ENCODE data around the gene TEP1.

GRCh38 chr14:20428802-20429201, 15.5 kb upstream of the TEP1 start:
- TF ChIP-seq EZH2 (IDR thresholded peaks at IDR 0.05; ENCODE audit: borderline replicate concordance, insufficient read depth, low read length, poor library complexity, severe bottlenecking) (no peak), EP300 (conservative IDR thresholded peaks at IDR 0.05; ENCODE audit: poor library complexity, severe bottlenecking) (no peak), RAD21 (conservative IDR thresholded peaks at IDR 0.05) (no peak), CTCF (IDR thresholded peaks at IDR 0.05; ENCODE audit: poor library complexity, severe bottlenecking) (no peak)

Data from neural cell (in vitro differentiated cells).